ENCODE data around the gene ANGPT4. TPM values are rescaled to one million over a fixed set of nuclear protein-coding genes. Genes with fewer than 3 reads are reported as not detected.

Gene ANGPT4
- total RNA-seq, 2 experiments from 2014 or later = not detected

DNA sequence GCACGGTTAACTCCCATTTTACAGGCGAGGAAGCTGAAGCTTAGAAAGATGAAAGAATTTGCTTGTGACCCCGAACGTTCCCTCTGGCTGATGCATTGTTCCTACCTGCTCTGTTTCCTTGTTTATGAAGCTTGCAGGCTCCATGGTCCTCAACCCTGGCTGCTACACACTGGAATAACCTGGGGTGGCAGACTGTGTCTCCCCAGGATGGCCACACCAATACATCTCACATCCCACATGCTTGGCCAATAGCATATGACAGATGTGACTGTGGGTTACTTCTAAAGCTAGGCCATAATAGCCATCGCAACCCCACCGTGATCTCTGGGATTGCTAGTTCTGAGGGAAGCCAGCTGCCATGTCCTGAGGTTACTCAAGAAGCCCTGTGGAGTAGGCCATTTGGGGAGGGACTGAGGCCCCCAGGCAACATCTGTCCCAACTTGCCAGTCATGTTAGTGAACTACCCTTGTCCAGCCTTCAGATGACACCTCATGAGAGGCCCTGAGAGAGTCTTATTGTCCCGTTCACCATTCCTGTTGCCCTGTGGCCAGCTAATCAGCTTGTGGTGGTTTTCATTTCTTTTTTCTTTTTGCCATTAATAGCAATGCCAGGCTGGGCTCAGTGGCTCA is 89.3 kb downstream of the ANGPT4 start:
- CTCF ChIA-PET = interaction anchor here (1.2 to 2.5 kb wide), 4 partner anchors 8 to 386 kb away, joined by 4 to 10 read pairs (median 5); no protein-coding TSS in a partner anchor
- Mint-ChIP-seq H3K27me3 (no peaks in the 10 kb centered on the region), H3K4me3 (no peak overlapping the region), H3K4me1 (peaks cover 15% of the 10 kb centered on the region), H3K27ac (no peak overlapping the region), H3K9me3 (ENCODE audit: low read depth) (no peaks in the 10 kb centered on the region), H3K36me3 (no peaks in the 10 kb centered on the region)
- DNase-seq (peak; percentile 23), ATAC-seq (no peak)

DNA sequence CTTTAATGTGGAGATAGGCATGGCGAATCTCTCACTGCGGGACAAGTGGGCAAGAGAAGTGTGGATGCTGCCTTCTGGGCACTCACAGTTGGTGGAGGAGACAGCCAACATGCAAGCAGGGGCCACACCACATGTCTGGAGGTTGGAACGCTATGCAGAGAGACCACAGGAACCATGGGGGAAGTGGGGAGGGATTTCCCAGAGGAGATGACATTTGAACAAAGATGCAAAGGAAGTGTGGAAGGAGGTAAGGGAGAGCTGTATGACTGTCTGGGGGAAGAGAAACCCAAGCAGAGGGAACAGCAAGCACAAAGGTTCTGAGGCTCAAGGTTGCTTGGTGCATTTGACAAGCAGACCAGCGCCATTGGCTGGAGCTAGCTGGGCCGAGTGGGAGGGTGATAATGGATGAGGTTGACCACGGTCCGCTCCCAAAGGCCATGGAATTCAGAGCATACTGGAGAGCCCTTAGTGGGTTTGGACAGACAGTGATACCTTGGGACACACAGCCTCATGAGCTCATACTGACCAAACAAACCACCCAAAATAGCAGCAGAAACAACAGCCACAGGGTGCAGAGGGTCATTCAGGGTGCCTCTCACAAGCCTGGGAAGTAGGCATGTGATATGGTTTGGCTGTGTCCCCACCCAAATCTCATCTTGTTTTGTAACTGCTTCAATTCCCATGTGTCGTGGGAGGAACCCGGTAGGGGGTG is 90.3 kb downstream of the ANGPT4 start:
- no peaks in the 10 kb centered on the region for H3K27me3 Mint-ChIP-seq
- H3K4me1 Mint-ChIP-seq = peaks cover 15% of the 10 kb centered on the region
- no peak for ATAC-seq
- CTCF ChIA-PET = interaction anchor here (2.1 to 2.5 kb wide), 2 partner anchors 129 to 132 kb away, joined by 5 to 10 read pairs; no protein-coding TSS in a partner anchor
- DNase-seq = peak; percentile 29
- no peaks in the 10 kb centered on the region for H3K36me3 Mint-ChIP-seq
- no peak overlapping the region for H3K4me3 Mint-ChIP-seq
- H3K27ac Mint-ChIP-seq = no peak overlapping the region
- H3K9me3 Mint-ChIP-seq (ENCODE audit: low read depth) = no peaks in the 10 kb centered on the region

DNA sequence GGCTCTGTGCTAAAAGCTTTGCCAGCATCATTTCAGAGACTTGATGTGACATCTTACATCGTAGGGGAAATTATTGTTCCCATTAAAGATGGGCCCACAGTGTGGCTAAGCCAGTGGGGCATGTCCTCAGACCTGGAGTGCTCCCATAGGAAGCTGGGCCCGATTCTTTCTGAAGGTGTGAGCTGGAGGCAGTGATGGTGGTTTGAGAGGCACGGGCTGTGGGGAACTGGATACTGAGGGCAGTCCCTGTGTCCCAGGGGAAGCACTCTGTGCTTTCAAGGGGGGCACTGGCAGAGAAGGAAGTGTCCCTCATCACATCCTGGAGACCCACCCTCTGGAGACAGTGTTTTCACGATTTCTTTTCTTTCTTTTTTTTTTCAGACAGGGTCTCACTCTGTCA is 91.2 kb downstream of the ANGPT4 start:
- H3K4me1 Mint-ChIP-seq = peaks cover 19% of the 10 kb centered on the region
- CTCF ChIA-PET = interaction anchor here (2.1 kb wide), 1 partner anchor 131 kb away, joined by 4 read pairs; no protein-coding TSS in a partner anchor

GRCh38 chr20:824490-824889 is 91.6 kb downstream of the ANGPT4 start:
- Mint-ChIP-seq H3K27ac (no peak overlapping the region), H3K4me3 (no peak overlapping the region), H3K36me3 (no peaks in the 10 kb centered on the region), H3K4me1 (peaks cover 19% of the 10 kb centered on the region), H3K9me3 (ENCODE audit: low read depth) (no peaks in the 10 kb centered on the region), H3K27me3 (no peaks in the 10 kb centered on the region)
- DNase-seq (peak; percentile 34), ATAC-seq (no peak)
- CTCF ChIA-PET = interaction anchor here (2.1 kb wide), 1 partner anchor 131 kb away, joined by 4 read pairs; no protein-coding TSS in a partner anchor

More for the DNA sequence above, 91.2 kb downstream of the ANGPT4 start:
- H3K27me3 Mint-ChIP-seq = no peaks in the 10 kb centered on the region
- no peaks in the 10 kb centered on the region for H3K36me3 Mint-ChIP-seq
- H3K27ac Mint-ChIP-seq = no peak overlapping the region
- no peak overlapping the region for H3K4me3 Mint-ChIP-seq
- DNase-seq (peak; percentile 28), ATAC-seq (no peak)
- no peaks in the 10 kb centered on the region for H3K9me3 Mint-ChIP-seq (ENCODE audit: low read depth)

DNA sequence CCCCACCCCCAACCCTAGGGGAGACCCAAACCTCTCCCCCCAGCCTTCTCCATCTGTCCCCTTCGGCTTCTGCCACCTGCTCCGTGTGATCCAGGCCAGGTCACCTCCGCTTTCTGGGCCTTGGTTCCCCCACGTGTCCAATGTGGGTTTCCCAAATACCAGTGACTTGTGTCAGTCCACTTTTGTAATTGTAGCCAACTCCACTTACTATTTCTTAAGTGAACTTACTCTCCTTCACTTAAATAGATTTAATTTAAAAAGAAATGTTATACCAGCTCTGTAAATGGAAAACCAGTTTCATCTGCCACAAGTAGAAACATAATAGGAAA is 92.6 kb downstream of the ANGPT4 start:
- Mint-ChIP-seq H3K36me3 (no peaks in the 10 kb centered on the region), H3K27ac (no peak overlapping the region)
- ATAC-seq = no peak

DNA sequence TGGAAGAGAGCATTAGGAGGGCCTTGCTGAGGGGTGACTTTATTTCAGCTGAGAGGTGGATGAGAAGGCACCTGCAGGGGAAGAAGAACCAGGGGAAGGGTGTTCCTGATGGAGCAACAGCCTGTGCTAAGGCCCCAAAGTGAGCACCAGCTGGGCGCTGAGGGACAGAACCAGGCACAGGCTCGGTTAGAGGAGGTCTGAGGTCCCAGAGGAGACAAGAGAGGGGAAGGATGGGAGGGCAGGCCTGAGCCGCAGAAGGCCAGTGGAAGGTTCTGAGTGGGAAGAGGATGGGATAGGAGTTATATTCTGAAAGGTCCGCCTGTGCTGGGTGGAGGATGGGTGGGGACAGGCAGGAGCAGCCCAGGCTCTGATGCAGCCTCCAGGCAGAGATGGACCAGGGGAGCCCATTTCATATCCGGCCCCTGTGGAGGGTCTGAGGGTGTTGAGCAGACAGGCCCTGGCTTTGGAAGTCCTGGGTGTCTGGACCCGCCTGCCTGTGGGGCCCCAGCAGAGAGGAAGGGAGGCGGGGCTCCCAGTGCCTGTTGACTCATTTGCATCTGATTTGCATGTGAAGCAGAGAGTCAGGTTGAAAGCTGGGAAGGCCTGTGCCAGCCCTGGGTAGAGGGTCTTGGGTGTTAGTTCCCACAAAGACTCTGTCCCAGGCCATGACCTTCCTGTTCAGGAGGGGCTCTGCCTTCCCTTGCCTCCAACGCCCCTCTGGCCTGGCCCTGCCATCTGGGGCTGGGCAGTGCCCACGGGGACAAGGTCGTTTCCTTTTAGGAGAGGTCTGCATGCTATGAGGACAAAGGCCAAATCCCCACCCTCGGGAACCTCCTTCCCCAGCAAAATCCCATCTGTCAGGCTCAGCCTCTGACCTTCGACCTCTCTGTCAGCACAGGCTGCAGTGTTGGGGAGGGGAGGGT is 93.2 kb downstream of the ANGPT4 start:
- H3K4me1 Mint-ChIP-seq = peaks cover 11% of the 10 kb centered on the region
- no peak overlapping the region for H3K27ac Mint-ChIP-seq
- CTCF ChIA-PET = interaction anchor here (2.1 kb wide), 1 partner anchor 133 kb away, joined by 4 read pairs; no protein-coding TSS in a partner anchor
- H3K4me3 Mint-ChIP-seq = no peak overlapping the region
- no peaks in the 10 kb centered on the region for H3K36me3 Mint-ChIP-seq
- ATAC-seq = no peak
- H3K9me3 Mint-ChIP-seq (ENCODE audit: low read depth) = no peaks in the 10 kb centered on the region
- peak; percentile 38 for DNase-seq
- no peaks in the 10 kb centered on the region for H3K27me3 Mint-ChIP-seq

More for the DNA sequence above, 92.6 kb downstream of the ANGPT4 start:
- Mint-ChIP-seq H3K4me3 (no peak overlapping the region), H3K4me1 (peaks cover 11% of the 10 kb centered on the region), H3K9me3 (ENCODE audit: low read depth) (no peaks in the 10 kb centered on the region), H3K27me3 (no peaks in the 10 kb centered on the region)
- no peak for DNase-seq
- CTCF ChIA-PET = interaction anchor here (2.1 kb wide), 1 partner anchor 132 kb away, joined by 4 read pairs; no protein-coding TSS in a partner anchor

DNA sequence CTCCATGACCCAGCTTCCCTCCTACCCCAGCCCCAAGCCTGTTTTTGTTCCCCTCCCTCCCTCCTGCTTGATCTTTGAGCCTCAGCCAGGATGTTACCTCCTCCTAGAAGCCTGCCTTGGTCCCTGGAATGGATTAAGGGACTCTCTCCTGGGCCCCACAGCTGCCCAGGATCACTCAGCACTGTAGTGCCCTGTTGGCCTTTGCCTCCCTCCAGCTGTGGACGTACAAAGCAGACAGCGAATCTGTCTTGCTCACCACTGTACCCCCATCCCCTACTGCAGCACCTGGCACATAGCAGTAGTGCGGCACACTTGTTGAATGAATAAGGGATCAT is 94.4 kb downstream of the ANGPT4 start:
- H3K9me3 Mint-ChIP-seq (ENCODE audit: low read depth) = no peaks in the 10 kb centered on the region
- peaks cover 11% of the 10 kb centered on the region for H3K4me1 Mint-ChIP-seq
- no peak for ATAC-seq
- no peak overlapping the region for H3K27ac Mint-ChIP-seq
- peak; percentile 36 for DNase-seq
- no peaks in the 10 kb centered on the region for H3K27me3 Mint-ChIP-seq
- H3K36me3 Mint-ChIP-seq = no peaks in the 10 kb centered on the region
- CTCF ChIA-PET = no interaction called here
- no peak overlapping the region for H3K4me3 Mint-ChIP-seq

DNA sequence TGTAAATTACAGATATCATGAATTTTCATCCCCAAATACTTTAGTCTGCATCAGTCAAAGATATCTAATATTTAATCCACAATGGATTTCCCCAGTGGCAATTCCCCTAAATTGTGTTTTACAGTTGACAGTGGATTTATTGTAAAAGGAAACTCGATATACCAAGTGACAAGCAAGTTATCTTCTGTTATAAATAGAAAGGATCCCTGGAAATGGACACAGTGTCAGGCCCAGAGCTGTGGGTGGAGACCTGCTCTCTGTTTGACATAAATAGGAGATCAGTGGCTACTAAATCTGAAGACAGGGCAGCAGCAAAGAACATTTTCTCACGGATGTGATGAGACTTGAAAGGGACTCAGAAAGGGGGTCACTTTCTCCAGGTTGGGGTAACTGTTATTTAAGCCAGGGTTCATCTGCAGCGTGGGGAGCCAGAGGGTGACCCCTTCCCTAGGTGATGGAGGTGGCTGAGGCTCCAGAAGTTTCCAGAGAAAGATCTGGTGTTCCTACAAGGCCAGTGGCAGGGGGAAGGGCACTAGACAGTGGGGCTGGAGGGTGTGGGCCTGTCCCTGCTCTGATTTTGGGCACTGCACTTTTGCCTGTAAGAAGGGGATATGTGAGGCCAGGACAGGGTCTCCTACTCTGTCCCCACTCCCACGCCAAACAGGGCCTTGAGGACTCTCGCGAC is 94.9 kb downstream of the ANGPT4 start:
- ATAC-seq = no peak
- Mint-ChIP-seq H3K4me3 (no peak overlapping the region), H3K36me3 (no peaks in the 10 kb centered on the region), H3K9me3 (ENCODE audit: low read depth) (no peaks in the 10 kb centered on the region), H3K27me3 (no peaks in the 10 kb centered on the region), H3K4me1 (peaks cover 11% of the 10 kb centered on the region), H3K27ac (no peak overlapping the region)
- CTCF ChIA-PET = no interaction called here
- DNase-seq = no peak

DNA sequence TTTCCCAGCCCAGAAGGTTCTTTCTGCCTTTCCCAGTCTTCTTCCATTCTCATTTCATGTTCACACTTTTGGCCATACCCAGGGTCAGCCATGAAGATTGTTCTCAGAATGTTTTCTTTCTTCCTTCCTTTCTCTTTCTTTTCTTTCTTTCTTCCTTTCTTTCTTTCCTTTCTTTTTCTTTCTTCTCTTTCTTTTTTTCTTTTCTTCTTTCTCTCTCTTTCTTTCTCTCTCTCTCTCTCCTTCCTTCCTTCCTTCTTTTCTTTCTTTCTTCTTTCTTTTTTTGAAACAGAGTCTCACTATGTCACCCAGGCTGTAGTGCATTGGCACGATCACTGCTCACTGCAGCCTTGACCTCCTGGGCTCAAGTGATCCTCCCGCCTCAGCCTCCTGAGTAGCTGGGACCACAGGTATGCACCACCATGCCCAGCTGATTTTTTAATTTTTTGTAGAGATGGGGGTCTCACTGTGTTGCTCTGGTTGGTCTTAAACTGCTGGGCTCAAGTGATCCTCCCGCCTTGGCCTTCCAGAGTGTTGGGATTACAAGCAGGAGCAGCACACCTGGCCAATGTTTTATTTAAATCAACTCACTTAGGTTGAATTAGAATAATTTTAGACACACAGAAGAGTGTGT is 95.7 kb downstream of the ANGPT4 start:
- Mint-ChIP-seq H3K4me1 (peaks cover 6% of the 10 kb centered on the region), H3K36me3 (no peaks in the 10 kb centered on the region), H3K27me3 (no peaks in the 10 kb centered on the region), H3K9me3 (ENCODE audit: low read depth) (no peaks in the 10 kb centered on the region), H3K27ac (peak overlapping the region; percentile 33), H3K4me3 (no peak overlapping the region)
- no peak for DNase-seq
- no peak for ATAC-seq
- CTCF ChIA-PET = interaction anchor here (6.6 kb wide), 1 partner anchor 136 kb away, joined by 208 read pairs; no protein-coding TSS in a partner anchor

Other genes with a start within 250 kb of the ANGPT4 start
- gene SCRT2, start 240.5 kb downstream of the ANGPT4 start, total RNA-seq = not detected
- not detected for gene SLC52A3, start 147.8 kb downstream of the ANGPT4 start, total RNA-seq
- 10 to 100 TPM; 34.3 to 37.0 TPM for gene FAM110A, start 82.6 kb downstream of the ANGPT4 start, total RNA-seq
- gene RSPO4, start 86.0 kb upstream of the ANGPT4 start, total RNA-seq = not detected
- 100 to 1,000 TPM; 146 to 147 TPM for gene PSMF1, start 202.3 kb upstream of the ANGPT4 start, total RNA-seq

All from activated CD8-positive, alpha-beta memory T cell treated with anti-CD3 and anti-CD28 coated beads, Interleukin-2, amount 10 ng/mL, durations not matched to agents 7 days and 5 days (primary cell).